SHP77 (cell line): Measurements from ENCODE around the gene IFNA2.
"Not testable (repeated sequence)": the region's sequence is repeated elsewhere in the genome, so short reads cannot be mapped to it uniquely, and the experiment has no call there.

ENCODE experiments used
- DNase-seq, 2 experiments: peaks; one replicate each; lab custom pipeline; 2025; lab: John Stamatoyannopoulos, UW

Gene IFNA2

DNA sequence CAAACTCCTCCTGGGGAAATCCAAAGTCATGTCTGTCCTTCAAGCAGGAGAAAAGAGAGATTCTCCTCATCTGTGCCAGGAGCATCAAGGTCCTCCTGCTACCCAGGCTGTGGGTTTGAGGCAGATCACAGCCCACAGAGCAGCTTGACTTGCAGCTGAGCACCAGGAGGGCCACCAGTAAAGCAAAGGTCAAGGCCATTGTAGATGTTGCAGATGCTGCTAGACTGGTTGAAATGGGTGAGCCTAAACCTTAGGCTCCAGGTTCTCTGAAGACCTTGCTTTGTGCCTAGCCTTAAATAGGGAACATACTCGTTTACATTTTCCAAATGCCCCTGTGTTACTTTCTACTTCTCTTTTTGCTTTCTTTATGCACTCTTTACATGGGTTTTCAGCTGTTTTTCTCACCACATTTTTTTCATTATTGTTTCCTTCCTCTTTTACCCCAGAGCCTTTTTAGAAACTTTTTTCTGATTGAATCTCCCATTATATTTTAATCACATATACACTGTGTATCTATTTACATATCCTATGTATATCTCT is at the start of gene IFNA2:
Gene IFNA2 (minus strand): TSS at position 268 of the 540 bp plus-strand sequence. CDS start 69 bp downstream, at position 199.
- DNase-seq = no peak

DNA sequence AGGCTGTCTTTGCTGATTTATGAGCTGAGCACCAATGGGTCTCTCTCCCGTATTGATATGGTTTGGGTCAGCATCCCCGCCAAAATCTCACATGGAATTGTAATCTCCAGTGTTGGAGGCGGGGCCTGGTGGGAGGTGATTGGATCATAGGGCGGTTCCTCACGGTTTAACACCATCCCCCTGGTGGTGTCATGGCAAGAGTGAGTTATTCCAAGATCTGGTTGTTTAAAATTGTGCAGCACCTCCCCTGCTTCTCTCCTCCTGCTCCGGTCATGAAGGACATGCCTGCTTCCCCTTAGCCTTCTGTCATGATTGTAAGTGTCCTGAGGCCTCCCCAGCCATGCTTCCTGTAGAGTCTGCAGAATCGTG is 49.8 kb upstream of the IFNA2 start:
- not testable (repeated sequence) for DNase-seq

DNA sequence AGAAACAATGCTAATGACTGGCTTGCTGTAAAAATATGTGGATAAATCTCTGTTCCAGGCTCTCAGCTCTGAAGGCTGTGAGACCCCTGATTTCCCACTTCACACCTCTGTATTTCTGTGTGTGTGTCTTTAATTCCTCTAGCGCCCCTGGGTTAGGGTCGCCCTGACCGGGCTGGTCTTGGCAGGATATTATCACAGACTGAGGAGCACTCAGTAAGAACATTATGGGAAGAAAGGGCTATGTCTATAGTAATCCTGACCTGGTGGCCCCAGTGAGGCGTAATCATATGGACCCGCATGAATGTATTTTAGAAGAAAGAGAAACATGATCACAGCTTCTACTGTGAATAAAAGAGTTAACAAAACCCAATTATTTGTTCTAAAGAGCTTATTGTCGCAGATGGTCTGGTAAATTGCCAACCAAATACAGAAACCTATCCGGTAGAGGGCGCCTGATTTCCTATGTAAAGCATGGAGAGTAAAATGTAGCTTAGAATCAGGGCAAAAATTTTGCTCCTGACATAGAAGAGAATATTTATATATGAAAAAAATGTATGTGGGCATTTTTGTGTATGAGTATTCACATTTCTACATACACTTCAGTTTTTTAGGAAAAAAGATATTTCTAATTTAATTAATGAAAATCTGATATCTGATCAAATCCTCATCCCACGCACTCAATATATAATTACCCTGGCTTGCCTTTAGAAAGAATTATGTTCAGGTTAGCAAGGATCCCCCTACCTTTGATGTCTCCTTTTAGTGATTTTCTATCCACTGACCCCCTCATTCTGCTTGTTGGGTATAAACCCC is 49.2 kb upstream of the IFNA2 start:
- DNase-seq = no peak

DNA sequence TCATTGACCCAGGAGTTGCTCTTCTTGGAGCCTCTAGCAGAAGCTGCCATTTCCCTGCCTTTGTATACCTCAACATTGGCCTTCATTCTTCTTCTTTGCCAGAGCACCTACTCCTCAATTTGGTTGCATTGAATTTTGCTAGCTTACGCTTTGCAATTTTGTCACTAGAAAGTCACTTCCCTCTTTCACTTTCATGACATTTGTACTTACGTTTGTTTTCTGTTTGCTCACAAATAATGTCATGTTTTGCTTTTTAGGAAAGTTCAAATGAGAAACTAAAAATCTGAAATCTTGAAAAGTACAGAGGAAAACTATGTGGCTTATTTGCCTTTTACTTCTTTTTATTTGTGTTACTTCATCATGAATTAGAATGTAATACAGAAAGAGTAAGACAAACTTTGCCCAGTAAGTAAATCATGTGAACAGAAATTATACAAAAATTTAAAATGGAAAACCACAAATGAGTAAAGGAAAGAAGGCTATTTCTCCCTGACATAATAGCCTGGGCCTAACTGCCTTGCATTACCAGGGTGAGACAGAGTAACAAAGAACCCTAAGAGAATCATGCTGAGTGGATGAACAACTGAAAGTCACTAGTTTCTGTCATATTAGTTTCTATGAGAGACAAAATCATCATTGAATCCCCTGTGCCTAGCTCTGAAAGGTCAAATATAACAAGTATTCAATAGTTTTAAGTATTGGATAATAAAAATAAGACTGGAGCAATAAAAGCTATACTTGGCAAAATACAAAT is 47.7 kb upstream of the IFNA2 start:
- DNase-seq = no peak

DNA sequence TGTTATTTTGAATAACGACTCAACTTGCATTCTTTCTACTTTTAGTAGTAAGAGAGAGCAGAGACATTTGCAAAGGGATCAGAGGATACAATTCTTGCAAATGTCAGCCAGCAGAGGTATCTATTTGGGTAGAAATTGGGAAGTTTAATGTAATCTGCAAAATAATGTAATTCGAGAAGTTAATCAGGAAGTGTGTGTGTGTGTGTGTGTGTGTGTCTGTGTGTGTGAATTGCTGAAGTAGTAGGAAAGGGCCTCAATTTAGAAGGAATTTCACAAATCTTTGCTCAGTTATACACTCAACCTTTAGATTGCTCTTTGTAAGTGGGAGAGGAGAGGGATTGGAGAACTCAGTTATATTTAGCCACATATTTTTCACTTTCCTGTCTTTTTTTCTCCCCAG is 44.0 kb upstream of the IFNA2 start:
- no peak for DNase-seq

DNA sequence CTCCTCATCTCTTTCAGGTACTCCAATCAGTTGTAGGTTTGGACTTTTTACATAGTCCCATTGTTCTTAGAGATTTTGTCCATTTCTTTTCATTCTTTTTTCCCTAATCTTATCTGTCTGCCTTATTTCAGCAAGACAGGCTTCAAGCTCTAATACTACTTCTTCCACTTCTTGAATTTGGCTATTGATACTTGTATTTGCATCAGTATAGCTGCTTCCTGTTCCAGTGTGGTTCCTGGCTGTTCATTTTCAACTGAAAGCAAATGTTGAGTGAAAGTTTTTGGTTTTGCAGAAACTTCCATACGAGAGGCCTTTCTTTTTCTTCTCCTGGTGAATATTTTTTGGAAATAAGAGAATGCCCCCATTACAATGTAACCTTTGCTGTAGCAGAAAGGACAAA is 43.0 kb upstream of the IFNA2 start:
- DNase-seq = no peak

DNA sequence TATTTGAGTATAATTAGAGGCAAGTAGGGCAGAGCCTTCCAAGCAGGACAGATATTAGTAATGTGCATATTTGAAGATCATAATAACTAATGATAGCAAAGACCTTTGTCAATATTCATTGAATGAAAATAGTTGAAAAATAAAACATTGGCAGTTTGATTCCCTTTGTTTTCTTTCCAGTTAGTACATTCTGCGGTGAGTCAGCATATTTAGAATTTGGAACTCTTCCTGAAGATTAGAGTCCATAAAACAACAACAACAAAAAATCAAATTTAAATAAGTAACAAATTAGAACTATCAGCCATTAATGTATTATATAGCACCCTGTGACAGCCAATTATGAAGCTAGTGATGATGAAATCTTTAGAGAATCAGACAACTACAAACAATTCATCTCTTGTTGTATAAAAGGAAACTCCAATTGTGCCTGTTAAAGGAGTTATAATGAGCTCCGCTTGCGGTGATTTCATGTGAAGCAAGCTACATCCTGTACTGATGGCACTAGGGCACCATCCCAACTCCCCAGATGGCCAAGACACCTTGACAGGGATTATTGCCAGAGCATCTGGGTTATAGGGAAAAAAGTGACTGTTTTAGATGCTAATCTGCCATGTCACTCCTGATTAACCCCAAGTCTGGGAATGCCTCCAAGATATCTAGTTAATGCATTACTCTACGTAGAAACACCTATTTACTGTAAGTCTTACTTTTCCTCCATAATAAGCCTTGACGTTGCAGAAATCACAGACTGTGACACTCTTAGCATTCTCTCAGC is 30.5 kb upstream of the IFNA2 start:
- DNase-seq = no peak

DNA sequence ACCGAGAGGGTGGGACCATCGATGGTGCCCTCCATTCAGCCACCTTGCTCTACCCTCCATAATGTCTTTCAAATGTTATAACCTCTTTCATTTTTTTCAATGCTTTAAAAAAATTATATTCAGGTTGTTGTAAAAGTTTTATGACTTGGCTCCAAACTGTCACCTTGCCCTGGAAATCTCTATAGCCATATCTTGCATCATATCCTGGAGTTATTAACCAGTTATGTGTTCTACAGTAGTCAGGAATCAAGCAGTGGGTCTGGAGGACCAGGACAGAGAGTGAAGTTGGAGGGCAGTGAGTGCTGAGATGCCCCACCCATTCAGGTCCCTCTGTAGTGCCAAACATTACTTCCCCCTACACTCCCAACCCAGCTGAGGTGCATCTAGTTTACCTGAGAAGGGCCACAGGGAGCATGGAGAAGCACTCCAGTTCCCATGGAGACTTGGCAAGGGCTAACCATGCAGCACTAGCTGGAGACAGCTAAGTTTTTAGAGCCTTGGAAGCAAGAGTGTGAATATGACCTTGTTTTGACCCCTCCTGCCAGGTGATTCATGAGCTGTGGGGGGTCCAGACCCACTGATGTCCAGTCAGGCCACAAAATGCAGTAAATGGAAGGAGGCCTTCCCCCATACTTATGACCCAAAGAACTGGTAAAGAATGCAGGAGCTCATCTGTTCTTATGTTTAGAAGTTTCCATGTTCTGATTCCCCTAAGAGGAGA is 29.2 kb upstream of the IFNA2 start:
- no peak for DNase-seq

DNA sequence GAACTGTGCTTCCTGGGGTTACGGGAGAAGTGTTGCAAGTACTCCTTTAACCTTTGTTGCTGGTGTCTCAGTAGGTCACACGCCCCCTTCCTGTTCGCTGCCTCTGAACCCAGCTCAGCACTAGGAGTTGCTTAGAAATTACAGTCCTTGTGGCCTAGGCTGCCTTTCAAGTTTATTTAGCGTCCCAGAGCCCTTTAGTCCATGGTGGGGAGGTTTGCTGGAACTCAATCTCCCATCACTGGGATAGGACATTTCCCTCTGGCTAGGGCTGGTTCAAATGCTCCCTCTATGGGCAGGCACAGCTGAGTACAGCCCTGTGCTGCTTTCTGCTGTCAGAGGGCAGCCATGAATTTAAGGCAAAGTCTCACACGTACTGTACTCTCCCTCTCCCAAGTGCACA is 28.4 kb upstream of the IFNA2 start:
- no peak for DNase-seq

DNA sequence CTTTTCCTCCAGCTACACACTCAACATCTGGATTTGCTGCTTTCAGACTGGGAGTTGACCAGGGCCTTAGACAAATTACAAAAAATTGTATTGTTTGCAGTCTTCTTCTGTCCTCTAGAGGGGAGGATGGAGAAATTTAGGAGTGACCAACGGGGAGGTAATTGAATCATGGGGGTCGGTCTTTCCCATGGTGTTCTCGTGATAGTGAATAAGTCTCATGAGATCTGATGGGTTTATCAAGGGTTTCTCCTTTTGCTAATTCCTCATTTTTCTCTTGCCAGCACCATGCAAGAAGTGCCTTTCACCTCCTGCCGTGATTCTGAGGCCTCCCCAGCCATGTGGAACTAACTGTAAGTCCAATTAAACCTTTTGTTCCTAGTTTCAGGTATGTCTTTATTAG is 28.0 kb upstream of the IFNA2 start:
- no peak for DNase-seq

DNA sequence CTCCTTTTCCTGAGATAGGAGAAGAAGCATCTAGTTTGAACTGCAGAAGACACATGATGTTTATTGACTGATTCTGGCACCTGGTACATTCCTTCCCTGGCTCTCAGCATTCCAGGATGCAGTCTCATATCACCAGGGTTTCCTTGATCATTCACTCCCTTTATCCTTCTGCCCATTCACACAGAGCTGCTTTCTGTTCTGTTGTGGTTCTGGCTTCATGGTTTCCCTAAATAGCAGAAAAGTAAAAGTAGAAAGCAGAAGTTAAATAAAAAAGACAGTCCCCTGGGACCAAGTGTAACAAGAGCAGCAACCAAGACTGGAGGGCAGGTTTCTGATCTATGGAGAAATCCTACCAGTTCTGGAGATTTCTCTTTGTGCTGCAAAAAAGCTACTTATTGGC is 26.9 kb upstream of the IFNA2 start:
- no peak for DNase-seq

DNA sequence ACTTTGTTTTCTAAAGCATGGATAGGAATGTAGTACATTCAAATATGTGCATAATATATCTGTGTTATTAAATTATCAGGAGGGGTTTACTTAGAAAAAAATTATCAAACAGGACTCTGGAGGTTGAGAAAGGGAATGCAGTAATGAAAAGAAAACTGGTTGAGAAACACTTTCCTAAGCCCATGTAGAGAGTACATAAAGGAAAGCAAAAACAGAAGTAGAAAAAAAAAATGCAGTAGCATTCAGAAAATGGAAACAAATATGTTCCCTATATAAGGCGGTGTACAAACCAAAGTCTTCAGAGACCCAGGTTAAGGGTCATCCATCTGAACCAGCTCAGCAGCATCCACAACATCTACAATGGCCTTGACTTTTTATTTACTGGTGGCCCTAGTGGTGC is 23.6 kb upstream of the IFNA2 start, which contains the start of gene IFNA8:
Gene IFNA8 (plus strand): TSS at position 301 of the 400 bp plus-strand sequence. CDS start 60 bp downstream, at position 361.
- no peak for DNase-seq

DNA sequence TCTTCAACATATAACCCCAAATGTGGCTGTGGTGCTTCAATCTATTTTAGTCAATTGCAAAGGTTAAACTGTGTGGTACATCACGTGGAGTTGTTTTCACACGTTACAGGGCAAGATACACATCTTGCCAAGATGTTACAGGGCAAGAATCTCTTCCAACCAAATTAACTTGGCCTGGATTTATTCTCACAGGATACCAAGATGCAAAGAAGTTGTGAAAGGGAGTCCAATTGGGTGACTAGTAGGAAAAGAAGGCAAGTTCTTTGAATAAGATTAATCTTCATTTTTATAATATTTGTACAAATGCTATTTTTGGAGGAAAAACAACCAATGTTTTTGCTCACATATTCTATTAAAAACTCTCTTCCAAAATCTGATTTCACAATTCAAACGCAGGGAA is 18.9 kb upstream of the IFNA2 start:
- no peak for DNase-seq

DNA sequence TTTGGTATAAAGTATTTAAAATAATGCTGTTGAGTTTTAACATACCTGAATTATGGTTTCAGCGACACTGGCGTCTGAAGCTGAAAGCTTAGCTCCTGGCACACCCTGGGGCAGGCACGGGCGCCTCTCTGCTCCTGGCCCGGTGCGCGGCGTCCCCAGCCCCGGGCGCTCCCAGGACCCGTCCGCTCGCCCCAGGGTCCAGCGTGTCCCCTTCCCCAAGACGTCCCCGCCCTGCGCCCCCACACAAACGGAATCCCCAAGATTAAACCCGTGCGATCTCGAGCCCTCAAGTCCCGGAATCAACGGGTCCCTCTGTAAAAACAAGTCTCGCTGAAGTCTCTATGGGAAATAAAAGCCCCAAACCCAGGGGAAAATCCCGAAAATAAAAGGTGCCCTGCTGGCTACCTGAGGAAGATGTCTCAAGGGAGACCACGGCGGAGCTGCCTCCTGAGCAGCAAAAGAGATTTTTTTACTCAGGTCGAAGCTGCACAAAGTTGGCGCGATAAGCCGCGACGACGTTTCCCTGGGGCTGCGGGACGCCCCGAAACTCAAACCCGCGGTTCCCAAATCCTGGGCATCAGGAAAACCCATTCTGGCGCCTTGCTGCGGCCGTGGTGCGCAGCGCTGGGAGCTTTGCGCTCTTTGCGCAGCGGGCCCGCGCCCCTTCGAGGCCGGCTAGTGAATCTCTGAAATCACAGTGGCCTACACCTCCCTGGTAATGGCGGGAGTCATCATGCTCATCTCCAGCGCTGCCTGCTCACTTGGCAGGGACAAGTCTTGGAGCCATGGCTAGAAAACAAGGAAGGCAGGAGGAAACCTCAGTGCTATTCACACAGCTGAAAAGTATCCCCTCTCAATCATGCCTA is 17.4 kb upstream of the IFNA2 start:
- DNase-seq = no peak

DNA sequence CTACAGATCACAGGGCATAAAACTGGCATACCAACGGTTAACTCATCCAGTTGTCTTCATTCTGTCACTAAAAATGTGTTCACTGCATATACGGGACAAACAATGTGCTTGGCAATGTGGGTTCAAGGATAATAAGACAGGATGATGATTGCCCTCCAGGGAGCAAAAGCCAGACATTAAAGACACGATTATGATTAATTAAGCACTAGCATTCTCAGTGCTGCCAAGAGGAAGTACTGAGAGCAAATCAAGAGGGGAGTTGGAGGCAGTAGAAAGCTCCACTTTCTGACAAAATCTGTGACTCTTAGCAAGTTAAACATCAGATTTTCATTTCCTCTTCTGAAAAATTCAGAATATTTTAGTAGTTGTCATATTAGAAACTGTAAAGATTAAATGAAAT is 14.8 kb upstream of the IFNA2 start:
- no peak for DNase-seq

DNA sequence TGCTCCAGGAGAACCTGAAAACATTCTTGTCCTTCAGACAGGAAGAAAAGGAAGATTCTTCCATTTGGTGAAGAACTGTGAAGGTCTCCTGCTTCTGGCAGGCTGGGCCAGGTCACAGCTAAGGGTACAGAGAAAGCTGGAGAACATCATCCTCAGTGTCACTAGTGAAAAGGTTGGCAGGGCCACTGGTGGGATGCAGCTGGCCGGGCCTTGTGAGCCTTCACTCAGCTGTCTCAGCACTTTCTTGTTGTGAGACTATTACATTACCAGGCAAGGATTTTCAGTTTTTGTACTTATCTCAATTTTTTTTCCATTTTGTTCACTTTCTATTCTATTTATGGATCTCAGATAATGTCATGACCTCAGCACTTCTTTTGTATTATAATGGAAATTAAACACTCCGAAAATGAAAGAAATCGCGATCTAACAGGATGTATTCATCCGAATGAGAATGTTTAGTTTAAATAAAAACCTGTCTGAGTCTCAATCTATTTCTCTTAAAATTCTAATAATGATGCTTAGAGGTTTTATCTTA is 13.8 kb upstream of the IFNA2 start:
- no peak for DNase-seq

DNA sequence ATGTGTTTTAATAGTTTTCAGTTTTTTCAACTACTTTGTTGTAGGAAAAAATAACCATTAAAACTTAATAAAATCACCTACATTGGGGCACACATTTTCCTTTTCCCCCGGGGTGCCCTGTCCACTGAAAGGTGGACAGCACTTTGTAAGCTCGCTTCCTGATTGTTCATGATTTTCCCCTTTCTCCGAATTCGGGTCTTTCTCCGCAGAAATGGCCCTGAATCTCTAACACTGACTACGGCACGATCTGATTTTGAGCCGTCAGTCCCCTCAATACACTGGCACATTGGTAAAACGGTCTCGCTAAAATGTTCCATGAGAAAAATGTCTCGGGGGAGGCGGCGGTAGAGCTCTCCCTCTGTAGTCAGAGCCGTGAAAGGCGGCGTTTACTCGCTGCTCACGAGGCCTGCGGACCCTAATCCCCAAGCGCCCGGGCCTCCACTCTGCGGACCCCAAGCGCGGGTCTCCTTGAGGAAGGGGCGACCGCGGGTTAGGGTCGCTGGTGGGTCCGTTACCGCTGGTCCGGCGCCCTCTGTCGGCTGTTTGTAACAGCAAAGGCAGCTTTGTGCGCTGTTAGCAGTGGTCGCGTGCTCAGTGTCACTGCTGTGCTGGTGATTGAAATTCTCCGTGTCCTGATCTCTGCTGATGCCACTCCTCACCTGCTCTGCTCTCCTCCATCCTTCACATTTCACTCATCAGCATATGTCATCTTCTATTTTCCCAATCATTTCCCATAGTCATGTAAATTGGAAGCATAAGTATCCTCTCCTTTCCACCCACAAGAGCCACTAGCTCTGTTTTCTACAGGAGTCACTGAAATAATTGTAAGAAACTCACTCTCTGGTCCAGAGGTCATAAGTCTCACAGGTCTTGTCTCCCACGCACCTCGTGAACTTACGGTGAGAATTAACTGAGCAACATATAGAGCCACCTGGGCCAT is 10.8 kb upstream of the IFNA2 start:
- DNase-seq = peak; percentile 2 to 11

DNA sequence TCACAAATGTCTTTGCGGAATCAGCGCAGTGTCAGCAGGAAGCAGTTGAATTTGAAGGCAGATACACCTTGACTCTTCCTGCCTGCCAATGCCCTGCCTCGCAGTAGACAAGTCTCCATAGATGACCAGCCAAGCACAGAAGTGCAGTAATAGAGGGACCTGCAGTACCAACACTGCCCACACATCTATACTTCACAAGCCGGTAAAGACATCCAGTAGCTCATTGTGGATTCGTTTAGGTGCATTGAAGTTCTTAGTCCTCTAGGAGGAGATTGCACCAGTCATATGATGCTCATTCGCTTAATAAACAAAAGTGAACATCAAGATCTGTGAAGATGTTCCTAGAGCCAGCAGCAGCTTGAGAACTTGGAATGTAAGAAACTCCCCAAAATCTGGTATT is 7.1 kb upstream of the IFNA2 start:
- peak in 1 of 2 experiments; percentile 40 for DNase-seq

DNA sequence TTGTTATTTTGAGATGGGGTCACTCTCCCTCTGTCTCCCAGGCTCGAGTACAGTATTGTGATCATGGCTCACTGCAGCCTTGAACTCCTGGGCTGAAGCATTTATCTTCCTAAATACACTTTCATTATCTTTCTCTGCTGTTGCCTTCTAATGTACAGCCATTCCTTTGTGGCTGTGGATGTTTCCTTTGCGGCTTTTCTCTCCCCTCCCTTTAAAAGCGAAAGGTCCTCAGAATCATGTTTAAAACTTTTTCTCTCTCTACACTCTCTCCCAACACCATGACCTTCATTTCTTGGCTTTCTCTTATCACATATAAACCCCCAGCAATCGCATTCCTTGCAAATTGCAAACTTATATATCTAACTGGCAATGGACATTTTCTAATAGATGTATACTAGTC is 1.6 kb downstream of the IFNA2 start:
- no peak for DNase-seq
